Colonic mucosa (tissue), 4 donors: ENCODE measurements around the gene IL1R1. TPM values are rescaled to one million over a fixed set of nuclear protein-coding genes. Genes with fewer than 3 reads are reported as not detected.

Source experiments
- DNase-seq: peaks from one replicate; pipeline ENCODE4 v3.0.0-alpha.2; 2020
- H3K27ac ChIP-seq: fragments of 200-600 bp; one replicate; pipeline ENCODE4 v1.8.0; 2021
- H3K27me3 ChIP-seq: fragments of 200-600 bp; one replicate; pipeline ENCODE4 v1.8.0; 2021
- H3K36me3 ChIP-seq: fragments of 200-600 bp; one replicate; pipeline ENCODE4 v1.8.0; 2021
- H3K4me1 ChIP-seq: fragments of 200-600 bp; one replicate; pipeline ENCODE4 v1.8.0; 2021; ENCODE audit warnings: mild to moderate bottlenecking
- H3K4me3 ChIP-seq: fragments of 200-600 bp; one replicate; pipeline ENCODE4 v1.8.0; 2021
- H3K9ac ChIP-seq, 2 donors: one replicate each; pipeline ENCODE4 v1.7.0; 2013; ENCODE audit warnings: control low read depth in 2 of 2, low read depth in 2 of 2, low read length in 2 of 2
- H3K9me3 ChIP-seq: fragments of 200-600 bp; one replicate; pipeline ENCODE4 v1.8.0; 2021
- intact Hi-C: fragments of 100-400 bp; cut with DNase I; formaldehyde crosslinking; loops from one replicate; pipeline ENCODE4 v1.14.1; 2022
- total RNA-seq, 2 donors: library from RNA; stranded (reverse); fragmentation: NEBNext Ultra II Directional in 1 of 2; extraction: Animal tissue kit (Norgen Biotek cat#: 25700) in 1 of 2; gene quantifications; one replicate each; pipeline ENCODE4 v1.2.1, GENCODE V29; 2021
- TF ChIP-seq, protein P1 (sequence below): fragments of 200-600 bp; IDR thresholded peaks from one replicate; pipeline ENCODE4 v1.8.0; 2022; ENCODE audit warnings: antibody characterized with exemption, mild to moderate bottlenecking
- donor health status: healthy.
- donor health status: DM: no; HTN: no; CAD: no.
- donor health status: DM: no; HTN: no; CAD: no.

The IL1R1 gene
- total RNA-seq, 2 donors from 2014 or later, result 13.9 to 23.9 TPM

DNA sequence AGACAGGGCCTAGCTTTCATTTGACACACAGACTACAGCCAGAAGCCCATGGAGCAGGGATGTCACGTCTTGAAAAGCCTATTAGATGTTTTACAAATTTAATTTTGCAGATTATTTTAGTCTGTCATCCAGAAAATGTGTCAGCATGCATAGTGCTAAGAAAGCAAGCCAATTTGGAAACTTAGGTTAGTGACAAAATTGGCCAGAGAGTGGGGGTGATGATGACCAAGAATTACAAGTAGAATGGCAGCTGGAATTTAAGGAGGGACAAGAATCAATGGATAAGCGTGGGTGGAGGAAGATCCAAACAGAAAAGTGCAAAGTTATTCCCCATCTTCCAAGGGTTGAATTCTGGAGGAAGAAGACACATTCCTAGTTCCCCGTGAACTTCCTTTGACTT is 36.5 kb downstream of the IL1R1 start:
- H3K4me1 ChIP-seq, result no peaks in the 10 kb centered on the region
- no peaks in the 10 kb centered on the region for H3K27me3 ChIP-seq
- TF ChIP-seq, protein P1, sequence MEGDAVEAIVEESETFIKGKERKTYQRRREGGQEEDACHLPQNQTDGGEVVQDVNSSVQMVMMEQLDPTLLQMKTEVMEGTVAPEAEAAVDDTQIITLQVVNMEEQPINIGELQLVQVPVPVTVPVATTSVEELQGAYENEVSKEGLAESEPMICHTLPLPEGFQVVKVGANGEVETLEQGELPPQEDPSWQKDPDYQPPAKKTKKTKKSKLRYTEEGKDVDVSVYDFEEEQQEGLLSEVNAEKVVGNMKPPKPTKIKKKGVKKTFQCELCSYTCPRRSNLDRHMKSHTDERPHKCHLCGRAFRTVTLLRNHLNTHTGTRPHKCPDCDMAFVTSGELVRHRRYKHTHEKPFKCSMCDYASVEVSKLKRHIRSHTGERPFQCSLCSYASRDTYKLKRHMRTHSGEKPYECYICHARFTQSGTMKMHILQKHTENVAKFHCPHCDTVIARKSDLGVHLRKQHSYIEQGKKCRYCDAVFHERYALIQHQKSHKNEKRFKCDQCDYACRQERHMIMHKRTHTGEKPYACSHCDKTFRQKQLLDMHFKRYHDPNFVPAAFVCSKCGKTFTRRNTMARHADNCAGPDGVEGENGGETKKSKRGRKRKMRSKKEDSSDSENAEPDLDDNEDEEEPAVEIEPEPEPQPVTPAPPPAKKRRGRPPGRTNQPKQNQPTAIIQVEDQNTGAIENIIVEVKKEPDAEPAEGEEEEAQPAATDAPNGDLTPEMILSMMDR, result no peak
- no peaks in the 10 kb centered on the region for H3K36me3 ChIP-seq
- H3K9me3 ChIP-seq, result no peaks in the 10 kb centered on the region
- intact Hi-C loops, result no loop called here
- H3K27ac ChIP-seq, result no peak overlapping the region
- H3K9ac ChIP-seq, result no peak overlapping the region
- DNase-seq, result no peak
- no peak overlapping the region for H3K4me3 ChIP-seq

DNA sequence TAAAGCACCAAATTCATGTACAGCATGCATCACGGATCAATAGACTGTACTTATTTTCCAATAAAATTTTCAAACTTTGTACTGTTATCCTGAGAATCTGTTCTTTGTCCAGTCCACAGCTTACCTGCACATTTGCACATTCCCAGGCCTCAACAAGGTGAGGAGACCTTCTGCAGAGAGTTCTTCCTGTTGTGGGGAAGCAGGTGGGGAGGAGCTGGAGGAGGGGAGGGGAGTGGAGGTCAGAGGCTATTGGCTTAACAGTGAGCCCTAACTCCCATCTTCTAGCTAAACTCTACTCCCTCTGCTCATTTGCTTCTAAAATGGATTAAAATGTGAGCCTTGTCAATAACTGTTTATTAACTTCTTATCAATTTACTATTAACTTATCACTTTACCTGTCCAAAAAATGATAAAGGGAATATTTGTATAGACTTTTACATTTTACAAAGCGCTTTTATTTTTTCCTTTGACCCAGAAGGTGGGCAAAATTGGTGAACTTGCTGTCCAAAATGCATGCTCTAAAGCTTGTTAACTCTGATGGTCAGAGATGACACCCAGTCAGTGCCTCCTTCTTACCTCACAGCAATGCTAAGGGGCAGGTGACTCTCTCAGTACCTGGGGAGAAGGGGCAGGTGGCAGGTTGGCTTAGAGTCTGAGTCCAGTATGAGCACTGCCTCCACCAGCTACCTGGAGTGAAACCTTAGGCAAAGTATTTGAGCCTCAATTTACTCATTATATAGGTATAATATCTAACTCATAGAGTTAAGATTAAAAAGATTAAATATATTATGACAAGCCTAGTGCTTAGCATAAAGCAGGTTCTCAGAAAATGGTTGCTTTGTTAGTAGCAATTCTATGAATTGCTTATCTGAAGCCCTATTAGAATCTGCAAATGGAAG is 37.5 kb downstream of the IL1R1 start:
- Histone ChIP-seq H3K9me3 (no peaks in the 10 kb centered on the region), H3K4me1 (no peaks in the 10 kb centered on the region), H3K4me3 (no peak overlapping the region), H3K27ac (no peak overlapping the region), H3K9ac (no peak overlapping the region), H3K27me3 (no peaks in the 10 kb centered on the region), H3K36me3 (no peaks in the 10 kb centered on the region)
- no peak for DNase-seq
- TF ChIP-seq, protein P1, result no peak
- intact Hi-C loops, result no loop called here

DNA sequence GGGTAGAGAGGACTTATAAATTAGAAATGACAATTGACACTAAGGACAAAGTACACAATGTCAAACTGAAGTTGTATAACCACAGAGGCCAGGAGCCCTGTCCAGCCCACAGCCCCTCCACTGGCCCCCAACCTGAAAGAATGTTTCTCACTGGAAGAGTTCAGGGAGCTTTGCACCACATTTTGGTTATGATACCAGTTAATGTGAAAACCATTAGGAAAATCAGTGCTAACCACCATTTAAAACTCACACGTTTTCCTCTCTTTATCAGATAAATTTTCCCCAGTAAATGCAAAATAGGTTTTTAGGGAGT is 38.1 kb downstream of the IL1R1 start:
- intact Hi-C loops, result no loop called here
- H3K9me3 ChIP-seq, result no peaks in the 10 kb centered on the region
- H3K36me3 ChIP-seq, result no peaks in the 10 kb centered on the region
- H3K4me1 ChIP-seq, result no peaks in the 10 kb centered on the region
- no peak for DNase-seq
- TF ChIP-seq, protein P1, result no peak
- H3K4me3 ChIP-seq, result no peak overlapping the region
- no peak overlapping the region for H3K27ac ChIP-seq
- no peak overlapping the region for H3K9ac ChIP-seq
- H3K27me3 ChIP-seq, result no peaks in the 10 kb centered on the region

DNA sequence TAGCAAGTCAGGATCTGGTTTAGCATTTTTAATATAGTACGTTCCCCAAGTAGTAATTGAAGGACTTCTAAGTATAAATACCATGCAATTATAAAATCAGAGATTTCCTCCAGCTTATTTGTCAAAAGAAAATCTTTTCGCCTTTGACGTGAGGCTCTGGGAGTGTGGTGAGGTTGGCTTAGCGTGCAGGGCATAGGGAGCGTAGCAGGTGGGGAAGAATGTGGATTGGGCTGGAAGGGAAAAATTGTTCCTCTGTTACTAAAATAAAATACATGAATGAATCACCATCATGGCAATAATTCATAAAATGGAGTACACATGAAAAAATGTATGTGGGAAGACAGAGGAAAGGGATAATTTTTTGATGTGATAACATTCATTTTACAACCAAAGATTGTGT is 38.8 kb downstream of the IL1R1 start:
- H3K4me1 ChIP-seq, result no peaks in the 10 kb centered on the region
- no peak overlapping the region for H3K27ac ChIP-seq
- H3K9ac ChIP-seq, result no peak overlapping the region
- no peaks in the 10 kb centered on the region for H3K36me3 ChIP-seq
- DNase-seq, result no peak
- no peak overlapping the region for H3K4me3 ChIP-seq
- H3K9me3 ChIP-seq, result no peaks in the 10 kb centered on the region
- no peaks in the 10 kb centered on the region for H3K27me3 ChIP-seq
- intact Hi-C loops, result no loop called here
- TF ChIP-seq, protein P1, result no peak

DNA sequence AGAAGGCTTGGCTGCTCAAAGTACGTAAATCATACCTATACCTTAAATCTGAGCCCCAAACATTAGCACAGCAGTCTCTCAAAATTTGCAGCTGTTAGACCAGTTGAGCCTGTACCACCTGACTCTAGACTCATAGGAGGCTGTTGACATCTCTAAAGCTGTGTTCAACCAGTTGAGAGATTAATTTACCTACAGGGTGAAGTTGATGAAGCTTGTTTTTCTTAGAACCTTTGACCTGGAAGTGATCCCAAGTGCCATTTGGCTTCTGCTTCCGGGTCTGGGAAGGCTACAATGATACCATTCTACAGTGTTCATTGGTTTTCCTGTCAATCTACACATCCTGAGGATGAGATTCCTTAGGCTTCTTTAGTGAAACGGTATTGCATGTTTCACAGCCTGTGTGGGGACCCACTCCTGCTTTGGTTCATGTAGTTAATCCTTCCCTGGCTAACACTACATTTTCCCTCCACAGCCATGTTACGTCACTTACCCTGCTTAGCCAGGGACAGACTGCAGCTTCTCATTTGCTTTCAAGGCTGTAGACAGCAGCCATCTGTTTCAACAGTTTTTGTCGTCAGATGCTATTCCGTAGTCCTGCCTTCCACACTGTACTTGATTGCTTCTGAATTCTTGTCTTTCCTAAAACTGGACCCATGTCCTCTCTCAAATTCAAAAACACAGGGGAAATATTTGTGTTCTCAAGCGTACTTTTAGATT is 39.5 kb downstream of the IL1R1 start:
- DNase-seq, result no peak
- Histone ChIP-seq H3K27ac (no peak overlapping the region), H3K36me3 (no peaks in the 10 kb centered on the region), H3K9ac (no peak overlapping the region), H3K27me3 (no peaks in the 10 kb centered on the region), H3K9me3 (no peaks in the 10 kb centered on the region), H3K4me3 (no peak overlapping the region), H3K4me1 (no peaks in the 10 kb centered on the region)
- intact Hi-C loops, result no loop called here
- TF ChIP-seq, protein P1, result no peak
